ENCODE measurements around the gene MYO7A. TPM values are rescaled to one million over a fixed set of nuclear protein-coding genes. Genes with fewer than 3 reads are reported as not detected.

MYO7A gene
- total and polyA plus RNA-seq, 2 experiments from 2014 or later: 1.8 to 5.4 TPM

DNA sequence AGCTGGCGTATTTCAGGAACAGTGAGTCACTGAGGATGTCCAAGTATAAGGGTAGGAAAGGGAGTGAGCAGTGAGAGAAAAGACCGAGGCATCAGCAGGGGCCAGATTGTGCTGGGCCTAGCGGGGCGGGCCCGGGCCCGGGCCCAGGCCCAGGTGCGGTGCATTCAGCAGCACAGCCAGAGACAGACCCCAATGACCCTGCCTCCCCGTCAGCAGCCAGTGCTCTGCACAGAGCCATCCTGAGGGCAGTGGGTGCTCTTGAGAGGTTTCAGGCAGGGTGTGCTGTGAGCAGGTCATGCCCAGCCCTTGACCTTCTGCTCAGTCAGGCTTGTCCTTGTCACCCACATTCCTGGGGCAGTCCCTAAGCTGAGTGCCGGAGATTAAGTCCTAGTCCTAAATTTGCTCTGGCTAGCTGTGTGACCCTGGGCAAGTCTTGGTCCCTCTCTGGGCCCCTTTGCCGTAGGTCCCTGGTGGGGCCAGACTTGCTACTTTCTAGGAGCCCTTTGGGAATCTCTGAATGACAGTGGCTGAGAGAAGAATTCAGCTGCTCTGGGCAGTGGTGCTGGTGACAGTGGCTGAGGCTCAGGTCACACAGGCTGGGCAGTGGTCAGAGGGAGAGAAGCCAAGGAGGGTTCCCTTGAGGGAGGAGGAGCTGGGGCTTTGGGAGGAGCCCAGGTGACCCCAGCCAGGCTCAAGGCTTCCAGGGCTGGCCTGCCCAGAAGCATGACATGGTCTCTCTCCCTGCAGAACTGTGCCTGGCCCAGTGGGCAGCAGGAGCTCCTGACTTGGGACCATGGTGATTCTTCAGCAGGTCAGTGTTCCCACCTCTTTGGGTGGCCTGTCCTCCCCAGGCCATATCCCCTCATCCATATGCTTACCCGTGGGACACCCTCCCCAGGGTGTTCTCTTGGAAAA is 2.1 kb downstream of the MYO7A start:
- Mint-ChIP-seq H3K27ac (no peak overlapping the region), H3K27me3 (ENCODE audit: insufficient read depth, low read depth, poor library complexity) (peaks cover 11% of the 10 kb centered on the region), H3K36me3 (ENCODE audit: low read depth) (no peaks in the 10 kb centered on the region), H3K4me3 (no peak overlapping the region), H3K9me3 (no peaks in the 10 kb centered on the region), H3K4me1 (peaks cover 24% of the 10 kb centered on the region)
- Histone ChIP-seq H3K79me2 (replicated peaks; ENCODE audit: insufficient read depth) (no peaks in the 10 kb centered on the region), H3K4me2 (no peak overlapping the region), H3K9me2 (ENCODE audit: insufficient read depth) (no peaks in the 10 kb centered on the region), H3F3A (replicated peaks; ENCODE audit: low read depth) (0 out of 2 replicates have a peak, but pooled peaks cover 4% of the 10 kb centered on the region), H3K27me3 (ENCODE audit: insufficient read depth) (no peaks in the 10 kb centered on the region), H3K4me1 (ENCODE audit: insufficient read depth) (peaks cover 8% of the 10 kb centered on the region), H3K4me3 (no peak overlapping the region), H3K36me3 (ENCODE audit: insufficient read depth) (no peaks in the 10 kb centered on the region), H4K20me1 (replicated peaks; ENCODE audit: insufficient read depth) (no peaks in the 10 kb centered on the region), H3K27ac (ENCODE audit: low read depth) (no peak overlapping the region), H2AFZ (no peak overlapping the region)
- DNase-seq (ENCODE audit: low spot score): no peak
- no peak for ATAC-seq
- TF ChIP-seq, protein P1, sequence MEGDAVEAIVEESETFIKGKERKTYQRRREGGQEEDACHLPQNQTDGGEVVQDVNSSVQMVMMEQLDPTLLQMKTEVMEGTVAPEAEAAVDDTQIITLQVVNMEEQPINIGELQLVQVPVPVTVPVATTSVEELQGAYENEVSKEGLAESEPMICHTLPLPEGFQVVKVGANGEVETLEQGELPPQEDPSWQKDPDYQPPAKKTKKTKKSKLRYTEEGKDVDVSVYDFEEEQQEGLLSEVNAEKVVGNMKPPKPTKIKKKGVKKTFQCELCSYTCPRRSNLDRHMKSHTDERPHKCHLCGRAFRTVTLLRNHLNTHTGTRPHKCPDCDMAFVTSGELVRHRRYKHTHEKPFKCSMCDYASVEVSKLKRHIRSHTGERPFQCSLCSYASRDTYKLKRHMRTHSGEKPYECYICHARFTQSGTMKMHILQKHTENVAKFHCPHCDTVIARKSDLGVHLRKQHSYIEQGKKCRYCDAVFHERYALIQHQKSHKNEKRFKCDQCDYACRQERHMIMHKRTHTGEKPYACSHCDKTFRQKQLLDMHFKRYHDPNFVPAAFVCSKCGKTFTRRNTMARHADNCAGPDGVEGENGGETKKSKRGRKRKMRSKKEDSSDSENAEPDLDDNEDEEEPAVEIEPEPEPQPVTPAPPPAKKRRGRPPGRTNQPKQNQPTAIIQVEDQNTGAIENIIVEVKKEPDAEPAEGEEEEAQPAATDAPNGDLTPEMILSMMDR (conservative IDR thresholded peaks at IDR 0.05; ENCODE audit: low read depth in 2 of 2): no peak
- TF ChIP-seq, protein P2, sequence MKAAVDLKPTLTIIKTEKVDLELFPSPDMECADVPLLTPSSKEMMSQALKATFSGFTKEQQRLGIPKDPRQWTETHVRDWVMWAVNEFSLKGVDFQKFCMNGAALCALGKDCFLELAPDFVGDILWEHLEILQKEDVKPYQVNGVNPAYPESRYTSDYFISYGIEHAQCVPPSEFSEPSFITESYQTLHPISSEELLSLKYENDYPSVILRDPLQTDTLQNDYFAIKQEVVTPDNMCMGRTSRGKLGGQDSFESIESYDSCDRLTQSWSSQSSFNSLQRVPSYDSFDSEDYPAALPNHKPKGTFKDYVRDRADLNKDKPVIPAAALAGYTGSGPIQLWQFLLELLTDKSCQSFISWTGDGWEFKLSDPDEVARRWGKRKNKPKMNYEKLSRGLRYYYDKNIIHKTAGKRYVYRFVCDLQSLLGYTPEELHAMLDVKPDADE (IDR thresholded peaks at IDR 0.05): no peak
- TF ChIP-seq, protein P3, sequence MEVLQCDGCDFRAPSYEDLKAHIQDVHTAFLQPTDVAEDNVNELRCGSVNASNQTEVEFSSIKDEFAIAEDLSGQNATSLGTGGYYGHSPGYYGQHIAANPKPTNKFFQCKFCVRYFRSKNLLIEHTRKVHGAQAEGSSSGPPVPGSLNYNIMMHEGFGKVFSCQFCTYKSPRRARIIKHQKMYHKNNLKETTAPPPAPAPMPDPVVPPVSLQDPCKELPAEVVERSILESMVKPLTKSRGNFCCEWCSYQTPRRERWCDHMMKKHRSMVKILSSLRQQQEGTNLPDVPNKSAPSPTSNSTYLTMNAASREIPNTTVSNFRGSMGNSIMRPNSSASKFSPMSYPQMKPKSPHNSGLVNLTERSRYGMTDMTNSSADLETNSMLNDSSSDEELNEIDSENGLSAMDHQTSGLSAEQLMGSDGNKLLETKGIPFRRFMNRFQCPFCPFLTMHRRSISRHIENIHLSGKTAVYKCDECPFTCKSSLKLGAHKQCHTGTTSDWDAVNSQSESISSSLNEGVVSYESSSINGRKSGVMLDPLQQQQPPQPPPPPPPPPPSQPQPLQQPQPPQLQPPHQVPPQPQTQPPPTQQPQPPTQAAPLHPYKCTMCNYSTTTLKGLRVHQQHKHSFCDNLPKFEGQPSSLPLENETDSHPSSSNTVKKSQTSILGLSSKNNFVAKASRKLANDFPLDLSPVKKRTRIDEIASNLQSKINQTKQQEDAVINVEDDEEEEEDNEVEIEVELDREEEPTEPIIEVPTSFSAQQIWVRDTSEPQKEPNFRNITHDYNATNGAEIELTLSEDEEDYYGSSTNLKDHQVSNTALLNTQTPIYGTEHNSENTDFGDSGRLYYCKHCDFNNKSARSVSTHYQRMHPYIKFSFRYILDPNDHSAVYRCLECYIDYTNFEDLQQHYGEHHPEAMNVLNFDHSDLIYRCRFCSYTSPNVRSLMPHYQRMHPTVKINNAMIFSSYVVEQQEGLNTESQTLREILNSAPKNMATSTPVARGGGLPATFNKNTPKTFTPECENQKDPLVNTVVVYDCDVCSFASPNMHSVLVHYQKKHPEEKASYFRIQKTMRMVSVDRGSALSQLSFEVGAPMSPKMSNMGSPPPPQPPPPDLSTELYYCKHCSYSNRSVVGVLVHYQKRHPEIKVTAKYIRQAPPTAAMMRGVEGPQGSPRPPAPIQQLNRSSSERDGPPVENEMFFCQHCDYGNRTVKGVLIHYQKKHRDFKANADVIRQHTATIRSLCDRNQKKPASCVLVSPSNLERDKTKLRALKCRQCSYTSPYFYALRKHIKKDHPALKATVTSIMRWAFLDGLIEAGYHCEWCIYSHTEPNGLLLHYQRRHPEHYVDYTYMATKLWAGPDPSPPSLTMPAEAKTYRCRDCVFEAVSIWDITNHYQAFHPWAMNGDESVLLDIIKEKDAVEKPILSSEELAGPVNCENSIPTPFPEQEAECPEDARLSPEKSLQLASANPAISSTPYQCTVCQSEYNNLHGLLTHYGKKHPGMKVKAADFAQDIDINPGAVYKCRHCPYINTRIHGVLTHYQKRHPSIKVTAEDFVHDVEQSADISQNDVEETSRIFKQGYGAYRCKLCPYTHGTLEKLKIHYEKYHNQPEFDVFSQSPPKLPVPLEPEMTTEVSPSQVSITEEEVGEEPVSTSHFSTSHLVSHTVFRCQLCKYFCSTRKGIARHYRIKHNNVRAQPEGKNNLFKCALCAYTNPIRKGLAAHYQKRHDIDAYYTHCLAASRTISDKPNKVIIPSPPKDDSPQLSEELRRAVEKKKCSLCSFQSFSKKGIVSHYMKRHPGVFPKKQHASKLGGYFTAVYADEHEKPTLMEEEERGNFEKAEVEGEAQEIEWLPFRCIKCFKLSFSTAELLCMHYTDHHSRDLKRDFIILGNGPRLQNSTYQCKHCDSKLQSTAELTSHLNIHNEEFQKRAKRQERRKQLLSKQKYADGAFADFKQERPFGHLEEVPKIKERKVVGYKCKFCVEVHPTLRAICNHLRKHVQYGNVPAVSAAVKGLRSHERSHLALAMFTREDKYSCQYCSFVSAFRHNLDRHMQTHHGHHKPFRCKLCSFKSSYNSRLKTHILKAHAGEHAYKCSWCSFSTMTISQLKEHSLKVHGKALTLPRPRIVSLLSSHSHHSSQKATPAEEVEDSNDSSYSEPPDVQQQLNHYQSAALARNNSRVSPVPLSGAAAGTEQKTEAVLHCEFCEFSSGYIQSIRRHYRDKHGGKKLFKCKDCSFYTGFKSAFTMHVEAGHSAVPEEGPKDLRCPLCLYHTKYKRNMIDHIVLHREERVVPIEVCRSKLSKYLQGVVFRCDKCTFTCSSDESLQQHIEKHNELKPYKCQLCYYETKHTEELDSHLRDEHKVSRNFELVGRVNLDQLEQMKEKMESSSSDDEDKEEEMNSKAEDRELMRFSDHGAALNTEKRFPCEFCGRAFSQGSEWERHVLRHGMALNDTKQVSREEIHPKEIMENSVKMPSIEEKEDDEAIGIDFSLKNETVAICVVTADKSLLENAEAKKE (CRISPR knock-in tag; IDR thresholded peaks at IDR 0.05): no peak
- TF ChIP-seq POLR2AphosphoS5 (IDR thresholded peaks at IDR 0.05; ENCODE audit: low read depth) (no peak), STAT1 (IDR thresholded peaks at IDR 0.05; ENCODE audit: unreplicated experiment) (no peak), EZH2phosphoT487 (IDR thresholded peaks at IDR 0.05; ENCODE audit: unreplicated experiment) (no peak), JUNB (IDR thresholded peaks at IDR 0.05; ENCODE audit: unreplicated experiment) (no peak), ZNF331 (CRISPR knock-in tag; IDR thresholded peaks at IDR 0.05; ENCODE audit: low read depth) (no peak), NANOG (IDR thresholded peaks at IDR 0.05; ENCODE audit: borderline replicate concordance) (no peak), EZH2 (IDR thresholded peaks at IDR 0.05; ENCODE audit: low read depth, unreplicated experiment) (no peak), CREB1 (CRISPR knock-in tag; IDR thresholded peaks at IDR 0.05; ENCODE audit: low read depth) (no peak), ZNF114 (CRISPR knock-in tag; IDR thresholded peaks at IDR 0.05) (no peak)
- TF ChIP-seq, protein P4, sequence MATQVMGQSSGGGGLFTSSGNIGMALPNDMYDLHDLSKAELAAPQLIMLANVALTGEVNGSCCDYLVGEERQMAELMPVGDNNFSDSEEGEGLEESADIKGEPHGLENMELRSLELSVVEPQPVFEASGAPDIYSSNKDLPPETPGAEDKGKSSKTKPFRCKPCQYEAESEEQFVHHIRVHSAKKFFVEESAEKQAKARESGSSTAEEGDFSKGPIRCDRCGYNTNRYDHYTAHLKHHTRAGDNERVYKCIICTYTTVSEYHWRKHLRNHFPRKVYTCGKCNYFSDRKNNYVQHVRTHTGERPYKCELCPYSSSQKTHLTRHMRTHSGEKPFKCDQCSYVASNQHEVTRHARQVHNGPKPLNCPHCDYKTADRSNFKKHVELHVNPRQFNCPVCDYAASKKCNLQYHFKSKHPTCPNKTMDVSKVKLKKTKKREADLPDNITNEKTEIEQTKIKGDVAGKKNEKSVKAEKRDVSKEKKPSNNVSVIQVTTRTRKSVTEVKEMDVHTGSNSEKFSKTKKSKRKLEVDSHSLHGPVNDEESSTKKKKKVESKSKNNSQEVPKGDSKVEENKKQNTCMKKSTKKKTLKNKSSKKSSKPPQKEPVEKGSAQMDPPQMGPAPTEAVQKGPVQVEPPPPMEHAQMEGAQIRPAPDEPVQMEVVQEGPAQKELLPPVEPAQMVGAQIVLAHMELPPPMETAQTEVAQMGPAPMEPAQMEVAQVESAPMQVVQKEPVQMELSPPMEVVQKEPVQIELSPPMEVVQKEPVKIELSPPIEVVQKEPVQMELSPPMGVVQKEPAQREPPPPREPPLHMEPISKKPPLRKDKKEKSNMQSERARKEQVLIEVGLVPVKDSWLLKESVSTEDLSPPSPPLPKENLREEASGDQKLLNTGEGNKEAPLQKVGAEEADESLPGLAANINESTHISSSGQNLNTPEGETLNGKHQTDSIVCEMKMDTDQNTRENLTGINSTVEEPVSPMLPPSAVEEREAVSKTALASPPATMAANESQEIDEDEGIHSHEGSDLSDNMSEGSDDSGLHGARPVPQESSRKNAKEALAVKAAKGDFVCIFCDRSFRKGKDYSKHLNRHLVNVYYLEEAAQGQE (IDR thresholded peaks at IDR 0.05; ENCODE audit: unreplicated experiment): no peak
